CD4-positive, alpha-beta memory T cell (primary cell): Measurements from ENCODE around the gene C11orf68. TPM values are rescaled to one million over a fixed set of nuclear protein-coding genes. Genes with fewer than 3 reads are reported as not detected.

Source experiments
- CTCF ChIA-PET: fragments of 350-600 bp; sonication (Branson Sonifier 250); formaldehyde crosslinking; loops from one replicate; lab custom pipeline; 2021; ENCODE audit warnings: inconsistent platforms; ENCODE audit not compliant: partially characterized antibody; lab: Charles Lee
- POLR2A ChIA-PET: fragments of 350-600 bp; sonication (Branson Sonifier 250); formaldehyde crosslinking; loops from one replicate; lab custom pipeline; 2021; ENCODE audit not compliant: partially characterized antibody; lab: Charles Lee
- DNase-seq, 5 donors: peaks; one replicate each; pipeline versions ENCODE4 v3.0.0 to v3.0.0-alpha.2; 2020 to 2022; ENCODE audit warnings: mixed read lengths in 1 of 5
- H3K27ac ChIP-seq: one replicate; pipeline ENCODE4 v1.7.0; 2013; ENCODE audit warnings: low read depth, low read length
- H3K27me3 ChIP-seq: 2 replicates; pipeline ENCODE4 v1.7.0; 2013; ENCODE audit warnings: mild to moderate bottlenecking, low read length, moderate library complexity; ENCODE audit not compliant: insufficient read depth
- H3K36me3 ChIP-seq: 2 replicates; pipeline ENCODE4 v1.7.0; 2013; ENCODE audit warnings: mild to moderate bottlenecking, low read length, moderate library complexity; ENCODE audit not compliant: insufficient read depth
- H3K4me1 ChIP-seq: 2 replicates; pipeline ENCODE4 v1.7.0; 2013; ENCODE audit warnings: mild to moderate bottlenecking, low read length, moderate library complexity; ENCODE audit not compliant: insufficient read depth
- H3K4me3 ChIP-seq, 2 donors: one replicate each; pipeline ENCODE4 v1.7.0; 2013; ENCODE audit warnings: low read length in 2 of 2, mild to moderate bottlenecking in 1 of 2
- H3K9me3 ChIP-seq, 2 donors: one replicate each; pipeline ENCODE4 v1.7.0; 2013; ENCODE audit warnings: low read length in 2 of 2, control low read depth in 1 of 2; ENCODE audit not compliant: control insufficient read depth in 1 of 2
- H3K27ac Mint-ChIP-seq, 7 donors: one replicate each; pipeline ENCODE4 v1.8.0; 2020 to 2021; ENCODE audit warnings: mixed read lengths in 7 of 7, mild to moderate bottlenecking in 6 of 7, inconsistent platforms in 3 of 7, moderate library complexity in 3 of 7
- H3K27me3 Mint-ChIP-seq, 2 donors: one replicate each; pipeline ENCODE4 v1.8.0; 2020 to 2021; ENCODE audit warnings: mixed read lengths in 2 of 2
- H3K36me3 Mint-ChIP-seq, 2 donors: one replicate each; pipeline ENCODE4 v1.8.0; 2020 to 2021; ENCODE audit warnings: mixed read lengths in 2 of 2, inconsistent platforms in 1 of 2, mild to moderate bottlenecking in 1 of 2
- H3K4me1 Mint-ChIP-seq, 4 donors: one replicate each; pipeline ENCODE4 v1.8.0; 2020 to 2021; ENCODE audit warnings: mixed read lengths in 4 of 4, mild to moderate bottlenecking in 1 of 4
- H3K4me3 Mint-ChIP-seq, 8 donors: one replicate each; pipeline ENCODE4 v1.8.0; 2020 to 2021; ENCODE audit warnings: mixed read lengths in 8 of 8, mild to moderate bottlenecking in 7 of 8, moderate library complexity in 6 of 8, inconsistent platforms in 3 of 8
- H3K9me3 Mint-ChIP-seq, 8 donors: one replicate each; pipeline ENCODE4 v1.8.0; 2020 to 2021; ENCODE audit warnings: mixed read lengths in 8 of 8, mild to moderate bottlenecking in 5 of 8, inconsistent platforms in 3 of 8, moderate library complexity in 1 of 8
- intact Hi-C: fragments of 100-400 bp; cut with micrococcal nuclease; formaldehyde crosslinking; loops from one replicate; pipeline ENCODE4 v1.15.1; 2023
- polyA plus RNA-seq, 2 donors: library from polyadenylated mRNA; unstranded; fragments of 300-500 nt; fragmentation: Illumina TruSeq; gene quantifications; one replicate each; pipeline ENCODE4 v1.2.3, GENCODE V29; 2021
- total RNA-seq, 2 experiments: library from RNA; stranded (reverse); gene quantifications; one replicate each; pipeline ENCODE4 v1.2.3, GENCODE V29; 2021

C11orf68 gene
- total and polyA plus RNA-seq, 4 experiments from 2014 or later, result 48.0 to 81.6 (median 58.3) TPM

- H3K4me1 Mint-ChIP-seq, result peaks cover 7 to 32% (median 20%) of the 10 kb centered on the region in 4 donors
- no peak overlapping the region for H3K4me3 ChIP-seq
- H3K36me3 ChIP-seq, result peaks cover 30% of the 10 kb centered on the region
- ChIA-PET CTCF (interaction anchor here (1.8 to 2.4 kb wide), 2 partner anchors 8 to 17 kb away, joined by 13 to 20 read pairs; partner anchors contain the start of gene MUS81), POLR2A (interaction anchor here (0.9 to 11.3 kb wide), 5 partner anchors 9 to 60 kb away, joined by 3 to 222 read pairs (median 10); partner anchors contain the start of genes CCDC85B, CFL1 and MUS81)
- no peak overlapping the region for H3K4me3 Mint-ChIP-seq
- H3K36me3 Mint-ChIP-seq, result peaks cover 11 to 27% of the 10 kb centered on the region in 2 donors
- intact Hi-C loops, result no loop called here
- H3K27me3 ChIP-seq, result no peaks in the 10 kb centered on the region
- no peak overlapping the region for H3K27ac ChIP-seq
- H3K4me1 ChIP-seq, result peaks cover 11% of the 10 kb centered on the region
- H3K9me3 ChIP-seq, result no peaks in the 10 kb centered on the region
- peak overlapping the region in 3 of 7 donors; percentile 31 to 55 (median 52) for H3K27ac Mint-ChIP-seq
- no peaks in the 10 kb centered on the region for H3K9me3 Mint-ChIP-seq
- no peaks in the 10 kb centered on the region for H3K27me3 Mint-ChIP-seq
- peak in 2 of 5 donors; percentile 30 to 56 for DNase-seq
These were observed 50.7 kb downstream of the C11orf68 start for GRCh38 chr11:65868076-65868667.

- peaks cover 37% of the 10 kb centered on the region for H3K36me3 ChIP-seq
- intact Hi-C loops, result no loop called here
- H3K27ac ChIP-seq, result no peak overlapping the region
- H3K4me1 Mint-ChIP-seq, result peaks cover 6 to 32% (median 18%) of the 10 kb centered on the region in 4 donors
- no peaks in the 10 kb centered on the region for H3K9me3 ChIP-seq
- H3K4me1 ChIP-seq, result peaks cover 8% of the 10 kb centered on the region
- ChIA-PET CTCF (interaction anchor here (1.8 to 2.4 kb wide), 3 partner anchors 8 to 18 kb away, joined by 5 to 20 read pairs (median 13); partner anchors contain the start of gene MUS81), POLR2A (interaction anchor here (1.3 to 11.3 kb wide), 4 partner anchors 8 to 23 kb away, joined by 5 to 222 read pairs (median 10); partner anchors contain the start of genes CCDC85B, CFL1, FIBP and MUS81)
- peak overlapping the region in 1 of 7 donors; percentile 46 for H3K27ac Mint-ChIP-seq
- no peaks in the 10 kb centered on the region for H3K9me3 Mint-ChIP-seq
- H3K27me3 ChIP-seq, result no peaks in the 10 kb centered on the region
- DNase-seq, result no peak
- H3K4me3 ChIP-seq, result no peak overlapping the region
- peaks cover 16 to 33% of the 10 kb centered on the region in 2 donors for H3K36me3 Mint-ChIP-seq
- H3K27me3 Mint-ChIP-seq, result no peaks in the 10 kb centered on the region
- no peak overlapping the region for H3K4me3 Mint-ChIP-seq
These were observed 51.4 kb downstream of the C11orf68 start for GRCh38 chr11:65867284-65868071.

Other genes with a start within 250 kb of the C11orf68 start
- gene KAT5, start 206.8 kb downstream of the C11orf68 start, total RNA-seq, result 100 to 1,000 TPM in 1 of 2 experiments, 10 to 100 TPM in 1; 93.5 to 106 TPM
- gene KAT5, start 206.8 kb downstream of the C11orf68 start, polyA plus RNA-seq, result 10 to 100 TPM; 45.4 to 61.5 TPM
- 10 to 100 TPM; 69.1 to 69.7 TPM for gene RNASEH2C, start 198.3 kb downstream of the C11orf68 start, total RNA-seq
- gene RNASEH2C, start 198.3 kb downstream of the C11orf68 start, polyA plus RNA-seq, result 10 to 100 TPM; 61.4 to 74.2 TPM
- gene AP5B1, start 138.1 kb downstream of the C11orf68 start, total RNA-seq, result 10 to 100 TPM; 25.6 to 26.9 TPM
- gene AP5B1, start 138.1 kb downstream of the C11orf68 start, polyA plus RNA-seq, result 10 to 100 TPM in 1 of 2 donors, 1 to 10 TPM in 1; 5.2 to 13.7 TPM
- gene OVOL1, start 132.0 kb downstream of the C11orf68 start, total RNA-seq, result not detected
- gene OVOL1, start 132.0 kb downstream of the C11orf68 start, polyA plus RNA-seq, result not detected
- under 1 TPM; 0.42 to 0.64 TPM for gene SNX32, start 85.1 kb downstream of the C11orf68 start, total RNA-seq
- gene SNX32, start 85.1 kb downstream of the C11orf68 start, polyA plus RNA-seq, result under 1 TPM; 0.68 to 0.93 TPM
- gene CFL1, start 60.9 kb downstream of the C11orf68 start, total RNA-seq, result 100 to 1,000 TPM; 540 to 578 TPM
- gene CFL1, start 60.9 kb downstream of the C11orf68 start, polyA plus RNA-seq, result 1,000 to 10,000 TPM; 2,794 to 2,825 TPM
- 10 to 100 TPM; 93.6 to 95.5 TPM for gene MUS81, start 58.6 kb downstream of the C11orf68 start, total RNA-seq
- gene MUS81, start 58.6 kb downstream of the C11orf68 start, polyA plus RNA-seq, result 10 to 100 TPM; 24.0 to 31.1 TPM
- gene EFEMP2, start 46.3 kb downstream of the C11orf68 start, total RNA-seq, result 1 to 10 TPM; 6.0 to 8.3 TPM
- under 1 TPM; 0.40 to 0.55 TPM for gene EFEMP2, start 46.3 kb downstream of the C11orf68 start, polyA plus RNA-seq
- gene CTSW, start 39.2 kb downstream of the C11orf68 start, total RNA-seq, result 10 to 100 TPM; 30.1 to 30.4 TPM
- gene CTSW, start 39.2 kb downstream of the C11orf68 start, polyA plus RNA-seq, result 100 to 1,000 TPM in 1 of 2 donors, 10 to 100 TPM in 1; 80.9 to 107 TPM
- 10 to 100 TPM; 39.9 to 42.1 TPM for gene FIBP, start 30.6 kb downstream of the C11orf68 start, total RNA-seq
- 10 to 100 TPM; 79.3 to 99.0 TPM for gene FIBP, start 30.6 kb downstream of the C11orf68 start, polyA plus RNA-seq
- 10 to 100 TPM; 22.9 to 24.9 TPM for gene CCDC85B, start 28.4 kb downstream of the C11orf68 start, total RNA-seq
- gene CCDC85B, start 28.4 kb downstream of the C11orf68 start, polyA plus RNA-seq, result 10 to 100 TPM; 60.0 to 68.3 TPM
- under 1 TPM; 0.39 to 0.79 TPM for gene FOSL1, start 18.7 kb downstream of the C11orf68 start, total RNA-seq
- under 1 TPM in 1 of 2 donors, not detected in 1; 0.81 TPM for gene FOSL1, start 18.7 kb downstream of the C11orf68 start, polyA plus RNA-seq
- gene DRAP1, start 364 bp upstream of the C11orf68 start, total RNA-seq, result 10 to 100 TPM; 78.2 to 78.7 TPM
- gene DRAP1, start 364 bp upstream of the C11orf68 start, polyA plus RNA-seq, result 100 to 1,000 TPM in 1 of 2 donors, 10 to 100 TPM in 1; 90.4 to 102 TPM
- not detected for gene TSGA10IP, start 26.4 kb upstream of the C11orf68 start, total RNA-seq
- not detected for gene TSGA10IP, start 26.4 kb upstream of the C11orf68 start, polyA plus RNA-seq
- 10 to 100 TPM; 83.9 to 90.6 TPM for gene SART1, start 42.7 kb upstream of the C11orf68 start, total RNA-seq
- 10 to 100 TPM; 11.5 to 50.5 TPM for gene SART1, start 42.7 kb upstream of the C11orf68 start, polyA plus RNA-seq
- gene EIF1AD, start 83.1 kb upstream of the C11orf68 start, total RNA-seq, result 10 to 100 TPM; 60.2 to 65.4 TPM
- 10 to 100 TPM; 15.5 to 20.2 TPM for gene EIF1AD, start 83.1 kb upstream of the C11orf68 start, polyA plus RNA-seq
- gene BANF1, start 83.4 kb upstream of the C11orf68 start, total RNA-seq, result 10 to 100 TPM; 90.8 to 92.9 TPM
- 100 to 1,000 TPM; 159 to 163 TPM for gene BANF1, start 83.4 kb upstream of the C11orf68 start, polyA plus RNA-seq
- not detected for gene CST6, start 92.9 kb upstream of the C11orf68 start, total RNA-seq
- gene CST6, start 92.9 kb upstream of the C11orf68 start, polyA plus RNA-seq, result not detected
- not detected for gene CATSPER1, start 107.4 kb upstream of the C11orf68 start, total RNA-seq
- not detected for gene CATSPER1, start 107.4 kb upstream of the C11orf68 start, polyA plus RNA-seq
- gene GAL3ST3, start 130.1 kb upstream of the C11orf68 start, total RNA-seq, result not detected
- not detected for gene GAL3ST3, start 130.1 kb upstream of the C11orf68 start, polyA plus RNA-seq
- gene SF3B2, start 133.3 kb upstream of the C11orf68 start, total RNA-seq, result 100 to 1,000 TPM; 238 to 240 TPM
- 100 to 1,000 TPM in 1 of 2 donors, 10 to 100 TPM in 1; 74.4 to 128 TPM for gene SF3B2, start 133.3 kb upstream of the C11orf68 start, polyA plus RNA-seq
- gene PACS1, start 151.2 kb upstream of the C11orf68 start, total RNA-seq, result 100 to 1,000 TPM; 251 to 262 TPM
- 100 to 1,000 TPM in 1 of 2 donors, 10 to 100 TPM in 1; 13.7 to 104 TPM for gene PACS1, start 151.2 kb upstream of the C11orf68 start, polyA plus RNA-seq